Stimulated activated CD8-positive, alpha-beta memory T cell treated with anti-CD3 and anti-CD28 coated beads, Interleukin-4, amount 100 ng/mL, for 4 hours (primary cell): ENCODE results near the gene HS2ST1.

Experiments
- DNase-seq, 2 donors: peaks; one replicate each; pipeline ENCODE4 v3.0.0-alpha.2; 2020; ENCODE audit warnings: low read depth in 2 of 2, low spot score in 1 of 2

Gene HS2ST1

DNA sequence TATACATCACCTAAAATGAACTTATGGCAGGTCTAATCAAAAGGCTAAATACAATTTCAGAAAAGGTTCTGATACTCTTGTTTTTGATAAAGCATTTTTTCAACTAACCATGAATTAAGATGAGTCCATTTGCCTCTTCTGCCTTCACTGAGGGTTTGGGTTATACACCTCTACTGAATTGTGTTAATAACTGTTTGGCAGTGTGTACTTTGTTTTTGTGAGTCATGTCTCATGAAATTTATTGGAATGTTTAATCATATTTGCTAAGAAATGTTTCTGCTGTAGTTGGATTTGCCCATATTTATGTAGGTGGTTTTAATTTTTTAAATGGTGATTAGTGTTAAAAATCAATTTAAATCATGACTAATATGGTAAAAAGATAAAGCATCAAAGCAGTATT lies 190.5 kb downstream of the HS2ST1 start:
- DNase-seq, result no peak

DNA sequence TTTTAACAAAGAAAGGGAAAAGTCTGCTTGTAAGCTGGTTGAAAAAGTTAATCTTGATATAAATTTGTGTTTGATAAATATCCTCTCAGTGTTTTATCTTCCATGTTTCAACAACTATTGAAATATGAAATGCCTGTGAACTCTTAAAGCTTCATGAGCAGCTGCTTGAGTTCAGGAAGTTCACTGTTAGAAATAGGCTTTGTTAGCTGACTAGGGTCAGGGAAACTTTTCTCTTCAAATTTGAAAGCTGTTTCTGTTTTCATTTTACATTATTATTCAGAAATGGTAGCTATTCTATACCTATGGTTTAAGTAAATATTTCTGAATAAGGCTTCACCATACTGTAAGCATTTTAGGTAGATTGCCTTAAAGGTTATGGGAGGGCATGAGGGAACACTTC lies 191.7 kb downstream of the HS2ST1 start:
- DNase-seq, result no peak

DNA sequence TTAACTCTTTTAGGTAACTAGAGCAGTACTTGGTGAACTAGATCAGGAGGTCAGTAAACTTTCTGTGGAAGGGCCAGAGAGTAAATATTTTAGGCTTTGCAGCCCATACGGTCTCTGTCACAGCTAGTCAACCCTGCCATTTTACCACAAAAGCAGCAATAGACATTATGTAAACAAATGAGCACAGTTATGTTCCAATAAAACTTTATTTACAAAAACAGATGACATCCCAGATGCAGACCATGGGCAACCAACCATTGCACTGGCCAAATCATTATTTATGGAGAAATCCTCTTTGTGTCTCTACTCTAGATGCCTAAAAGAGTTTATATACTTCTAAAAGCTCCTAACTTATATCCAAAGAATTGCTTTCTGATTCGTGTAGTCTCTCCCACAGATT lies 192.4 kb downstream of the HS2ST1 start:
- no peak for DNase-seq

DNA sequence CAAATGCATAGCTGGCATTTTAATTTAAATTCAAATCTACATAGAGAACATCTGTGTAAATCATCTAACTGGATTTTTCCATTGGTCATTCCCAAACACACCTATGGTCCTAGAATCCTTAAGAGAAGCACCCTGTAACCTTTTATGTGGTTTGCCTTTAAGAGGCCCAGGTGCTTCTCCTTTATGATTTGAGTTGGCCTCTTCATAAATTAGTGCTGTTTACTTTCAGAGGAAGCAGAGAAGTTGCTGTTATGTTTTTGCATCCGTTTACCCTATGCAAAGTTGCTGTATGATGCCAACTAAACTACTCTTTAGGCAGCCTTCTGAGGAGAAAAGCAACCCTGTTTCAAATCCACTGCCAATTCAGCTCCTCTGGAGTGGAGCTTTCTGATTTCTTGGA lies 193.8 kb downstream of the HS2ST1 start:
- DNase-seq, result no peak

DNA sequence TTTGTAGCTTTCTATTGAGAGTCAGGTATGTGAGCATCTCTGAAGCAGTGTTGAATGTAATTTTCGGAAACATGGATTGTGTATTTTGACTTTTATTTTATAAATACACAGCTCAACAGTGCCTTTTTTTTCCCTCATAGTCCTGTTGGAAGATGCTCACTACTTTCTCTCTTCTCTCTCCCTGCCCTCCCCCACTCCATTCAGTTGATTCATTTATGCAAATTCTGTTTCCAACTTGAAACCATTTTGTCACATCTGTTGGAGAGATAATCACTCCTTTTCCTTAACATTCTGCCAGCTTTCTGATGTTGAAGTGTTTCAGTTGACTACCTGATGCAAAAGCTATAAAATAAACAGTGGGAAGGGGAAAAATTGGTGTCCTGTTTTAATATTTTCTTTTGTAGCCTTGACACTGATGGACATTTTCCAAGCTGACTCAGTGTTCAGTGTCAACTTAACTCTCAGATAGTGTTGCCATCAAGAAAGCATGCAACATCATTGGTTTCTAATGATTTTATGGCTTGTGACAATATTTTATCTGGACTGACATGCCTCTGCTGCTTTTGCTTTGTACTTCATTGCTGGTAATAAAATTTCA lies 194.5 kb downstream of the HS2ST1 start:
- no peak for DNase-seq

DNA sequence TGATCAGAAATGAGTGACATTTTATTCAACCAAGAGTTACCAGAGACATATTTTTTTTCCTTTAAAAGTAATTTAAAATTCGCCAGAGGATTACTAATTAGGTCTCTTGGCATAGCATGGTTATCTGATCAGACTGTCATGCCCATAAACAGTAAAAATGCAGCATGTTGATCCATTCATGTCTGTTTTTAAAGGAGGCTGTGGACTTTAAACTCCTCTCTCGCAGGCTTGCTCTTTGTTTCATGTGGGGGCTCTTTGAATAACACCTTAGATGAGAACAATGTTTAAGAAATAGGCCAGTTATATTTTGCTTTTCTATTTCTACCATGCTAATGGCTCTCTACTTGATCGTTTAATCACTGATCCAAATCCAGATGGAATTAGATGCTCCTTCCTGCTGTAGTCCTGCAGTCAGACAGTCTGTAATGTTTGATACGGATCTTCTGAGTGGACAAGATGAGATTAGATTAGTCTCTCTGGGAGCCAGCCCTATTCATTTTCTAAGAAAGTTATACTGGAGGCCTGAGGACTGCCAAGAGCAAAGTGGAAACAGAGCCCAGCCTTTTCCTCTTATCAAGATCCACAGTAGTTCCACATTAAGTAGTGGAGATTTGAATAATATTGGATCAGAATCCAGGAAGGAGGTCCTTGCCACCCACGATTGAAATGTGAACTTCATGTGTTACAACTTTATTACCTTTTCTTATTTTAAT lies 197.4 kb downstream of the HS2ST1 start:
- no peak for DNase-seq

DNA sequence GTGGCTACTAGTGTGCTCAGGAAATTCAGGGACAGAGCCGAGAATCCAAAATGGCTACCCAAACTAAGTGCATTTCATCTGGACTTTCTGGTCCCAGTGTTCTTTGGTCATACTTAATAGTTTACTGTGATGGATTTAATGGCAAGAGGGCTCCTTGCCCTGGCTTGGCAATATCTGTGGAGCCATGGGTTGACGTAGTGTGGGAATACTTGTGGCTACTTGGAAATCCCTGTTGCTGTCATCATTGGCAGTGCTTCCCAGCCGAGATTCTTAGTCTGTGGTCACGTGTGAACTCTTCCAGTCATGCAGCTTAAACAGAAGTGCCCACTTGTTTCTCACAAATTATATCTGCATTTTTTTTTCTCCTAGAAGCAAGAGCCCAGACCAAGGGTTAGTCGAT lies 198.9 kb downstream of the HS2ST1 start:
- no peak for DNase-seq

DNA sequence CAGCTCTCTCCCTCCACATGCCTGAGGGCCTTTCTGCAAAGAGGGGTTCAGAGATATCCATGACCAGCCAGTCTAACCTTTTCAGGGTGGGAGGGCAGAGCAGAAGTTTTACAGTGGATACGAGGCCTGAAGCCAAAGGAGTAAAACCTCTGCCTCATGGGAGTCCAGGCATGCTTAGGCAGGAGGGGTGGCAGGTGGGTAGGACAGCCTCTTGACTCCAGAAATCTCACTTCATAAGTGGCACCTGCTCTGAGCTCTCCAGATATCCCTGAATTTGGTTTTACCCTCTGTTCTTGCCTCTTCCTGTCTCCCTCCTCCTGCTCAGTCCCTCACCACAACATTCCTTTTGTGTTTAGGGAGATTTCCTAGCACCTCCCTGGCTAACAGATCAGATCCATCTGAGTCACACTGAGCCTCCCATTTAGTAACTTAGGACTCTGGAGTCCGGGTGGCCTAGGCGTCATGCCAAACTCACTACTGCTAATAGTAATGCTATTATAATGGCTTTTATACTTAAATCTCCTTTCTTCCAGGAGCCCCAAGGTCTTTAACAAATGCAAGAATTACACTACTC lies 201.0 kb downstream of the HS2ST1 start:
- DNase-seq, result no peak

DNA sequence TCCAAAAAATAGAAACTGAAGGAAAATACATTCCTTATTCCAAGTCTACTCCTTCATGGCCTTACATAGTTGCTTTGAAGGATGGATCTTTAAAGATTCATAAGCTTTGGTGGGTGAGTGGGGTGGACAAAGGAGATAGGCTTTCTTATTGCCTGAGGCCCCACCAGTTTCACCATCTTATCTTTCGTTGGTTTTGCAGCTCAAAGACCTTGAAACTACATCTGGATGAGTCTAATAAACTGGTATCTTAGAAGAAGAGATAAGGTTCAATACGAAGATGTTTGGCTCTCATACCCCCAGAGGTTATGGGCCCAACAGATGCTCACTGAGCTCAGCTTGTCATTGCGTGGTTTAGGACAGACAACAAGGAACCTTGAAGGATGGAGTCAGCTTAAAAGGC lies 201.5 kb downstream of the HS2ST1 start:
- no peak for DNase-seq

DNA sequence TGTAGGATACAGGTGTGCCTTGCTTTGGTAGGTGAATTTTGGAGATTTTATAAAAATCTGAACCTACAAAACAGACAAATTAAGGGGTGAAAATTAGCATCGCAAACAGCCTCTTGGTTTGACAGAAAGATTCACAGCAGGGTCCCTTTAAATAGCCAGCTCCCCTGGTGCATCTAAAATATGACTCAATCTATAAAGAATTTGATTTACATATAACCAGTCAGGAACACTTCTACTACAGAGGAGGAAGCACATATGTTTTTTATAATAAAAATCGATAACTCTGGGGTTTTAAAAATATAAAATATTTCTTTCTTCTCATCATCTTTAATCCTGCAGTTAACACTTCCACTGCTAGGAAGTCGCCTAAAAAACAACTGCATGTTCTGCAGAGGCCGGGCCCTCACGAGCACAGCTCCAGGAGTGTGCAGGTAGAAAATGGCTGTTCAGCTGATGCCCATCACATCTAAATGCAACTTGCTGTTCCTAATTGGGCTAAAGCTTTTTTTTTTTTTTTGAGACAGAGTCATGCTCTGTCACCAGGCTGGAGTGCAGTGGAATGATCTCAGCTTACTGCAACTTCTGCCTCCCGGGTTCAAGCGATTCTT lies 203.4 kb downstream of the HS2ST1 start:
- no peak for DNase-seq

DNA sequence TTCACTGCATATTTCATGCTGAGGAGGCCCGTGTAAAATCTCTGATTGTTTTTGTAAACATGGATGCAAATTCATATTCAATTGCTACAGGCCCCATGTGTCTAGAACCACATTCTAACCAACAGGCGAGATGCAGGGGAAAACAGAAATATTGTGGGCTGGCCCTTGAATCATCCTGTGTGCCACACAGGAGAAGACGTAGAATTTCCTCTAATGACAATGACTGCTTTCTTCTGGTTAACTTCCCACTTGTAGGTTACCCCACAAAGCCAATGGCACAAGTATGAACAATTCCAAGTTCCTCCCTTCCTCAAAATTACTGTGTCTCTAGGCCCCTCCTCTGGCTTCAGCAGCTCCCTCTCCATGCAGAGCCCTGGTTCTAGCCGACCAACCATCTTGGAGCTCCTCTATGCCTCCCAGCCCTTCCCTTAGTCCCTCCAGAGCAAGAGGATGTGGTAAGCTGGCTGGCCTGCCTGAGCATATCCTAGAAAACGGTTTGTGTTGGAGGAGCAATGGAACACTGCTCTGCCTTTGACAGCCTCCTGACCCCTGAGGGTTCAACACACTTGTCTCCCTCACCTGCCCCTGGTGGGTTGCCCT lies 205.2 kb downstream of the HS2ST1 start:
- DNase-seq, result no peak

DNA sequence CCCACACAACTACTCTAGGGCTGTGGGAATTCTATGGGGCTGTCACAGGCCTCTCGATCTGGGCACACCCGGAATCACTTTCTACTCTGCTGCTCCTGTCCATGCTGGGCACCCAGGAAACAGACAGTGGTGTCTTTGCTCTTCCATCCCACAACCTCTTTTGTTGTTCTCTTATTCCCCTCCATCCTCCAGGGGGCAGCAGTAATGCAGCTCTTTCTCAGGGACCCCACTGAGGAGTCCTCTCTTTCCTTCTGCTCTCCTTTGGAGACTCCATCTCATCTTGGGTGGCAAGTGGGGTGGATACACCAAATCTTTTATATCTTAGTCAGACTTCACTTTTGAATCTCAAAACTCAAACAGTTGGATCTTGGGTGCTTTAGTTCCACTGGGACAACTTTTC lies 206.3 kb downstream of the HS2ST1 start:
- no peak for DNase-seq

DNA sequence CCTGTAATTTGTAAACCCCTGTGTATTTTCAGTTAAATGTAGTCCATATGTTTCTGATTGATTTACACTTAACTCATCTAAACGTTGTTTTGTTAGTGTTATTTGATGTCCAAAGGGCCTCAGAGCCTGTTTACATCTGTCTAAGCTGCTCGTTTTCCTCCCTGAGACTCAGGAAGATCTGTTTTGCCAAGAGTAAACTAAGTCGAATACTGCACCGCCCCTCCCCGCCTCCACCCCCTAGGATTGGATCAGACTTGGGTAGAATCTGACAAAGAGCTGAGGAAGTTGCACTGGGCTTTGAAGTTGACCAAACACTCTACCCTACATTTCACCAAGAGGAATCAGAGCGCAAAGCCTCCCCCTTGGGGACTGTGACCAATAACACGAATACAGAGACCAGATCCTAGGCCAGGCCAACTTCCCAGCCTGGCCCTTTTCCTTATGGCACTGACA lies 207.3 kb downstream of the HS2ST1 start:
- no peak for DNase-seq

DNA sequence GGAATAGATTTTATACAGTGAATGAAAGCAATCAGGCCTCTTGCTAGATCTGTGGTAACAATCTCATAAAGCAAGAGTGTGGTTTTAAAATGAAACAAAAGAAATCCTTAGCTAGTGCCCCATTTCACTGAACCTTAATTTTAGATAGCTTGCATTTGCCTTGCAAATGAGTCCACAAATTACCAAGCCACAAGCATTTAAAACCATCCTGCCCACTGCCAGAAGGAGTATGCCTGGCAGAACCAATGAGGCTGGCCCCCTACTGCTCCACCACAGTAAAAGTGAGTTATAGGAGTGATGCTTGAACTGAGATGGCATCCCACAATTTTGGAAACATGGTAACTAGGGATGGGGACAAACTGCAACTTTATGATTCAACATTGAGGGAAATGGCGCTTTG lies 207.8 kb downstream of the HS2ST1 start:
- DNase-seq, result no peak

DNA sequence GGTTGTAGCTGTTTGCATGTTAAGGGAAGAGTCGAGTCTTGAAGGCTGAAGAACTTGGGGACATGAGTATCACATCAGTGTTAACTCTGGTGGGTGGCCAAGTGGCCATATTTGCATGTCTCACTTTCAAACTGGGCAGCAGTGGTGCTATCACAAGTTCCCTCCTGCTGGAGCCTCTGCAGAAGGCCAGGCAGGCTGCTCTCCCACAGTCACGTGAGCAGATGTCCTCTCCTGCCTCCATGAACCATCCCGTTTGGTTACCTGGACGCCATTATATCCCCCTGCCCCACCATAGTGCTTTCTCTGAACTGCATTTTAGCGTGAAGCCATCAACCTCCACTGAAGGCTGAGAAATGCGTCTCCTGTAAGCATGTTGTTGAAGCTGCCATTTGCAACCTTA lies 209.2 kb downstream of the HS2ST1 start:
- DNase-seq, result no peak

DNA sequence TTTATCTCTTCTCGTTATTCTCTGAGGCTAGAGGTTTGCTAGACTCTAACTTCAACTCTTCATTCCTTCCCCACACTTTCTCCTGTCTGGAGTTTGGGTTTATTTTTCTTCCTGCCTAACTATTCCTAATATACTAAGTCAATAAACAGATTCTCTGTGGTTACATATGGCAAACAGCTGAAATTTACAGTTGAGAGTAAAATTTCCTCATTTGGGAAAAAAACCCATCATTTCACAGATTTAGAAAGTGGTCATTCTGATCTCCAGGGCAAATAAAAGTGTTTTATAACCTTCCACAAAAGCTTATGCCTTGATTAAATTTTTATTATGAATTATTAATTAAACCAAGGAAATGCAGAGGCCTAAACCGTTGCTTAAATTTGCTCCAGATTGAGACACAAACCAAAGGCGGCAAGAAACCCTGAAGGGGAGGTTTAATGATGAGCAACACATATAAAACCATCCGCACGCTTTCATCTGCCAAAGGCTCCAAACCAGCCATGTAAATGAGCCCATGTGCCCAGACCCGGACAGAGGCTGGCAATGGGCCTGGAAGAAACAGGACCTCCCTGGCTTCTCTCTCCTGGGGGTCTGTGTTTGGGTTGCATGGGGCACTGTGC lies 212.6 kb downstream of the HS2ST1 start:
- DNase-seq, result no peak

DNA sequence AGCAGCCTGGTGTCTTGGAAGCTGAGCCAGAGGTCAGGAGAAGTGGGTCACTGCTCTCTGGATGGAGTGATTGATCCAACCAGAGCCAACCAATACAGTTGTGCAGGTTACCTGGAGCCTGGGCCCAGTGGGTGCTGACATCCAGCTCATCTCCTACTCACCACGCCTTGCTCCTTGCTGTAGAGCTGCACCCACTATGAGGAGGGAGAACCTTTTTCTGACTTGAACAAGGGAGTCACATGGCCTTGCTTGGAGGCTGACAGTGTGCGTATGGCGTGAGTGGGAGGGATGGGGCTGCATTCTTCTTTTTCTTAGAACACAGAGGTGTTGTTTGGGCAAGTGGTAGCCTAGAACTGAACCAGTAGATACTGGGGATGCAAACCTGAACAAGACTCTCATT lies 213.1 kb downstream of the HS2ST1 start:
- no peak for DNase-seq

DNA sequence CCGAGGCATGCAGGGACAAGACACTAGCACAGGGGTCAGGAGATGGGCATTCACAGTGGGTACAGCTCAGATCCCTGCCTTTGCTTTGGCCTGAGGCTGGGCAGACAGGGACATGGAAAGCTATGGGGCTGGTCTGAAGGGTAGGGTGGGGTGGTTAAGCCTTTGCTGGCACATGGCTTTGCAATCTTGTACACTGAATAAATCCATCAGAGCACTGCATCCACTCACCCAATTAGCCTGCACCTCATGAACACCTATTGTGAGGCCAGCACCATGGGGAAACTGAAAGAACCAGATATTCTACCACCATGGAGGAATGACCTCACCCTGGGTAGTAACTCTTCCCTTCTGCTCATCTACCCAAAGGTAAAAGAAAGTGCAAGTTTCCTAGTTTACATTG lies 214.6 kb downstream of the HS2ST1 start:
- DNase-seq, result no peak

DNA sequence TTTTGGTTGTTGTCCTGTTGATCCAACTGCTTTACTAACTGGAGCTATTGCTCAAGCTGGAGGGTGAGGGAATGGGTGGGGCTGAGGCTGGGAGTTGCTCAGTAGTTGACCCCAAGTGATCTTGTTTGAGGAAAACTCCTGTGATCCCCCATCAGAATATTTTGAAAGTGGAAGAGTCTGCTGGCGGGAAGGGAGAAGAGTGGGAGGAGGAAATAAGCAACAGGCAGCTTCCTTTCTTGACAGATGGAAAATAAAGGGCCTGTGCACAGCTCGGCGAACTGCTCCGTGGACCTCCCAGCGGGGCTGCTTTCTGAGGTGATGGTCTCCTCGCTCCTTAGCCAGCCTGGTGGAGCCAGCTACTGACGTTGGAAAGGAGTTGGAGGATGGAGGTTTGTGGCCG lies 215.2 kb downstream of the HS2ST1 start:
- DNase-seq, result no peak

DNA sequence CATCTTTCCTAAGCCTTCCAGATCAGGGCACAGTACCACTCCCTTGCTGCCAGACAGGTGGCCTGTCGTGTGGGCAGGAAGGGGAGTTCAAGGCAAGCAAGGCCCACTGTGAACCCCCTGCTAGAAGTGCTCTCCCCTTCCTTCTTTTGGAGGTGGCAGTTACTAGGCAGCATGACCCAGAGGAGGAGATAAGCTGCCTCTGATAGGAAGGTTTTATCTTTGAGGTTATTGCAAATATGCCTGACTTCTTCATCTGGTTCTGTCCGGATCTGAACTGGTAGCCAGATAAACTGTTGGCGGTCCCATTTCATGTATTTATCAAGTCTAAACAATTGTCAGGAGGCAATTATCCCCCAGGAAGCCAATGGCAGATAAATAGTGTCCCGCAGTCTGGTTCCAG lies 216.0 kb downstream of the HS2ST1 start:
- DNase-seq, result no peak

DNA sequence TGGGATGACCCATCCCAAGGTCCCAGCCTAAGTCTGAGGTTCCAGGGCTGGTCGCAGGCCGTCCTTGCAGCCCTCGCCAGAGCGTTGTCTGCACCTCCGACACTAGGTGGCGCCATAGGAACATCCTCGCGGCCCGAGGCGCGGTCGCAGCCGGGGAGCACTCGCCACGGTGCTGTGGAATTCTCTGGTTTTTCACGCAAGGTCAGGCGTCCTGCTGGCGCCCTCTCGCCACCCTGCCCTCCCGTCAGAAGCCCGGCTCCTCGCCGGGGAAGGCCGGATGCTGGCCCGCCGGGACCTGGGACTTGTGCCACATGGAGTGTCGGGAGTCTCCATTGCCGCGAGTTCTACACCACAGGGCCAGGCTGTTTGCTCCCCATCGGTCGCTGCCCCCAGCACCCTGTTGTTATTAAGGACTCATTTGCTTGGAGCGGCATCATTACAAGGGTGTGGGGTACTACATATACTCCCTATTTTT lies 217.4 kb downstream of the HS2ST1 start:
- peak; percentile 36 to 54 for DNase-seq
